Glomerular endothelial cell (primary cell): Measurements from ENCODE around the gene GIT2. TPM values are rescaled to one million over a fixed set of nuclear protein-coding genes. Genes with fewer than 3 reads are reported as not detected.
"Not testable (repeated sequence)": the region's sequence is repeated elsewhere in the genome, so short reads cannot be mapped to it uniquely, and the experiment has no call there.

ENCODE experiments used
- DNase-seq: peaks from one replicate; pipeline ENCODE4 v3.0.0-alpha.2; 2011; ENCODE audit warnings: low read depth, low spot score; ENCODE audit errors: extremely low read depth
- total RNA-seq: library from RNA; depleted of rRNA; stranded (reverse); fragments of >200 nt; gene quantifications from 2 replicates; pipeline ENCODE4 v1.2.3, GENCODE V29; 2015

Gene GIT2
- total RNA-seq, 1 donor from 2014 or later, result 65.6 TPM

- DNase-seq, result no peak
These were observed 70.2 kb downstream of the GIT2 start for GRCh38 chr12:109926016-109926415.

- no peak for DNase-seq
These were observed 70.9 kb downstream of the GIT2 start for GRCh38 chr12:109925185-109925840.

GRCh38 chr12:109923481-109924245 lies 72.5 kb downstream of the GIT2 start:
- DNase-seq, result no peak

- DNase-seq, result no peak
These were observed 73.1 kb downstream of the GIT2 start for GRCh38 chr12:109923038-109923437.

- DNase-seq, result no peak
These were observed 74.2 kb downstream of the GIT2 start for GRCh38 chr12:109921982-109922381.

- DNase-seq, result no peak
These were observed 75.8 kb downstream of the GIT2 start for GRCh38 chr12:109920261-109920780.

- DNase-seq, result no peak
These were observed 76.7 kb downstream of the GIT2 start for GRCh38 chr12:109919456-109919855.

GRCh38 chr12:109916045-109916444 lies 80.1 kb downstream of the GIT2 start:
- no peak for DNase-seq

GRCh38 chr12:109915171-109916040 lies 80.8 kb downstream of the GIT2 start:
- no peak for DNase-seq

- DNase-seq, result no peak
These were observed 81.7 kb downstream of the GIT2 start for GRCh38 chr12:109914461-109914860.

- DNase-seq, result no peak
These were observed 83.3 kb downstream of the GIT2 start for GRCh38 chr12:109912855-109913321.

- no peak for DNase-seq
These were observed 85.2 kb downstream of the GIT2 start for GRCh38 chr12:109910969-109911348.

- DNase-seq, result no peak
These were observed 85.8 kb downstream of the GIT2 start for GRCh38 chr12:109910254-109910968.

GRCh38 chr12:109905301-109905700 lies 90.9 kb downstream of the GIT2 start:
- DNase-seq, result no peak

GRCh38 chr12:109902891-109903418 lies 93.2 kb downstream of the GIT2 start:
- DNase-seq, result no peak

- DNase-seq, result no peak
These were observed 95.2 kb downstream of the GIT2 start for GRCh38 chr12:109900752-109901580.

- peak; percentile 54 for DNase-seq
These were observed 96.1 kb downstream of the GIT2 start, which contains the start of gene TCHP for GRCh38 chr12:109899783-109900751. TSS of gene TCHP (plus strand) at chr12:109900274. CDS start at chr12:109903027, 2,753 bp downstream.

- DNase-seq, result not testable (repeated sequence)
These were observed 96.8 kb downstream of the GIT2 start for GRCh38 chr12:109899345-109899744.
